ENCODE results near the gene MARCHF3.

GRCh38 chr5:127046343-127047072 lies 16.1 kb upstream of the MARCHF3 start:
- TF ChIP-seq CTCF (conservative IDR thresholded peaks at IDR 0.05; ENCODE audit: low read length) (no peak), EZH2phosphoT487 (IDR thresholded peaks at IDR 0.05; ENCODE audit: borderline replicate concordance, low read depth, low read length) (no peak)
